G401.6 (cell line): ENCODE data around the gene GABARAPL2.
A peak's percentile ranks its signal among the peaks of the same experiment; 100 is the strongest.

Experiments
- FAIRE-seq: peaks from 2 replicates; lab custom pipeline; 2012; peaks lifted over from hg19 to GRCh38; lab: Jason Lieb, UNC

GABARAPL2 gene

DNA sequence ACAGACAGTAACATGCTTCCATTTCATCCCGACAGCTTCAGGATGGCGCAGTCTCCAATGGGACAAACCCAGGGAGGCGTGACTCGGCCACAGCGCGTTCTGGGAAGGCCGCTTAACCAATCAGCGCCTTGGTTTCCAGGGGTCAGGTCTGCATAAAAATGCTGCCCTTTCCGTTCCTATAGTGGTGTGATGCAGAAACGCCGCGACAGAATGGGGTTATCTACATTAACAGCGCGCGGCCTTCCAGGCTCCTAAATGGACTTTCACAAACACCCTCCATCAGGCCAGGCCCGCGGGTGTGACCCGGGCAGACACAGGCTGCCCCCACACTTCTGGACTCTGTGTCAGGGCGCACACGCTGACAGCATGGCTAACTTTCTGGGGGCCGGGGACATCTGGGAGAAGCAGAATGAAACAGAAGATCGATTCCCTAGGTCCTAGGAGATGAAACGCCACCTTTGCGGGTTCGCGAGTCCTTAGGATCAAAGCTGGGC is 10.9 kb upstream of the GABARAPL2 start:
- peak; percentile 98 for FAIRE-seq

GRCh38 chr16:75555707-75556430 is 10.3 kb upstream of the GABARAPL2 start, which contains the start of gene TMEM231:
Gene TMEM231 (minus strand): TSS chr16:75556252. CDS start chr16:75556209, 43 bp downstream.
- FAIRE-seq: peak; percentile 97

DNA sequence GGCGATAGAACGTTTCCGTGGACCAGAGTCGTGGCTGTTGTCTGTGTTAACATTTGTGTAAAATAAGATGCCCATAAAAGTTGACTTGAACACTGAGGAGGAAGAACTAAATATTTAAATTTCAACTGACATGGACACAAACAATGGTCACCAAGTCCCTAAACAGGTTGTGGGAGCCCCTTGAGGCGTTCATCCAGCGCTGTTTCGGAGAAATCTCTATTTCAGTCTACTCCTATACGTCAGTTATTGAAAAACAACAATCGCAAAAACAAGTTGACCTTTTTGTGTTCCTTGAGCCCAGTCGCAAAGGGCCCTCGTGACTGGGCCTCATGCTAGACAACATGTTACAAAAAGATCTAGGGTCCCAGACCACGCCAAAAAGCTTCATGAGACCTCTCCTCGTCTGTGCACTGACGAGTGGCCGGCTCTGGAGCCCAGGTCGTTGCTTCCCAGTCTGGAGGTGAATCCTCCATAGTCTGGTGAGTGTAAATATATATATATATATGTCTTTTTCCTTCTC is 9.7 kb upstream of the GABARAPL2 start:
- no peak for FAIRE-seq

GRCh38 chr16:75558846-75559401 is 7.3 kb upstream of the GABARAPL2 start:
- FAIRE-seq: no peak

DNA sequence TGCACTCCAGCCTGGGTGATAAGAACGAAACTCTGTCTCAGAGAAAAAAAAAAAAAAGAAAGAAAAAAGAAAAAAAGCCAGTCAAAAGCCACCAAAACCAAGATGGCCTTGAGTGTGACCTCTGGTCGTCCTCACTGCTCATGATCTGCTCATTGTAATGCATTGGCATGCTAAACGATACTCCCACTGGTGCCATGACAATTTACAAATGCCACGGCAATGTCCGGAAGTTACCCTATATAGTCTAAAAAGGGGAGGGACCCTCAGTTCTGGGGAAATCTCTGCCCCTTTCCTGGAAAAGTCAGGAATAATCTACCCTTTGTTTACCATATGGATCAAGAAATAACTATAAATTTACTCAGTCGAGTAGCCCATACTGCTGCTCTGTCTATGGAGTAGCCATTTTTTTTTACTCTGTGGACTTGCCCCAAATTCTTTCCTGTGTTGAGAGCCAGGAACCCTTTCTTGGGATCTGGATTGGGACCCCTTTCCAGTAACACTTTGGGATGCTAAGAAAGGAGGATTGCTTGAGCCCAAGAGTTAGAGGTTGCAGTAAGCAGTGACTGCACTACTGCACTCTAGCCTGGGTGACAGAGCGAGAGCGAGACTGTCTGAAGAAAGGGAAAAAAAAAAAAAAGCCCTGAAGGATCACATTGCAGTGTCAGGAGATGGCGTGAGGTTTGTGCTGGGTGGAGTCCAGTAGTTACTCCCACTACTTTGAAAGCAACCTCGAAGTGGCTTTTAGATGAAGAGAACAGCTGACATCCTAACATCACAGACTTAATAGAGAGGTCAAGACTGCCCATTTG is 6.4 kb upstream of the GABARAPL2 start:
- no peak for FAIRE-seq

DNA sequence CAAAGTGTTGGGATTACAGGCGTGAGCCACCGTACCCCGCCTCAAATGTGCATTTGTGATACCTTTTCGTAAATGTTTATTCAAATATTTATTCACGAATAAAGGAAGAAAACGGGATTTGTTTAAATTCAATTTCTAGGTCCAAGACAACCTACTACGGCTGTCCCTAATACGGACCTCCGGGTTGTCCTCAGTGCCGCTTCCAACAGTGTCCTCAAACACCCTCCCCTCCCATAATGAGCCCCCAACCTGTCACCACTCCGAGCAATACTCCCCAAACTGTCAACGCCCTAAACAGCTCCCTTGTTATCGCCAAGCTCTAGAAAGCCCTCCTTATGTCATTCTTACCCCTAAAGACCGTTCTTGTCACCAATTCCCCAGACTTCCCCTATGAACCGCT is 539 bp upstream of the GABARAPL2 start:
- FAIRE-seq: no peak

GRCh38 chr16:75566758-75567255 is 628 bp downstream of the GABARAPL2 start:
- FAIRE-seq: no peak

DNA sequence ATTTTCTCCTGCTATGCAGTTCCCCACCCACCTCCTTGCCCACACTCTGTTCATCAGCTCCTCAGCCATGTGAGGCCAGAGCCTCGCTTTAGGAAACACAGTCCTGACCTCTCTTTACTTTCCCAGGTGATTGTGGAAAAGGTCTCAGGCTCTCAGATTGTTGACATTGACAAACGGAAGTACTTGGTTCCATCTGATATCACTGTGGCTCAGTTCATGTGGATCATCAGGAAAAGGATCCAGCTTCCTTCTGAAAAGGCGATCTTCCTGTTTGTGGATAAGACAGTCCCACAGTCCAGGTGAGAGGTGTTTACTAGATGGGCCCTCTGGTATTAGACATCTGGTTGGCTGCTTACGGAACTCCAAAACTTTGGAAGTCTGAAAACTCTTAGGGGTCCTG is 1.7 kb downstream of the GABARAPL2 start:
- FAIRE-seq: no peak

DNA sequence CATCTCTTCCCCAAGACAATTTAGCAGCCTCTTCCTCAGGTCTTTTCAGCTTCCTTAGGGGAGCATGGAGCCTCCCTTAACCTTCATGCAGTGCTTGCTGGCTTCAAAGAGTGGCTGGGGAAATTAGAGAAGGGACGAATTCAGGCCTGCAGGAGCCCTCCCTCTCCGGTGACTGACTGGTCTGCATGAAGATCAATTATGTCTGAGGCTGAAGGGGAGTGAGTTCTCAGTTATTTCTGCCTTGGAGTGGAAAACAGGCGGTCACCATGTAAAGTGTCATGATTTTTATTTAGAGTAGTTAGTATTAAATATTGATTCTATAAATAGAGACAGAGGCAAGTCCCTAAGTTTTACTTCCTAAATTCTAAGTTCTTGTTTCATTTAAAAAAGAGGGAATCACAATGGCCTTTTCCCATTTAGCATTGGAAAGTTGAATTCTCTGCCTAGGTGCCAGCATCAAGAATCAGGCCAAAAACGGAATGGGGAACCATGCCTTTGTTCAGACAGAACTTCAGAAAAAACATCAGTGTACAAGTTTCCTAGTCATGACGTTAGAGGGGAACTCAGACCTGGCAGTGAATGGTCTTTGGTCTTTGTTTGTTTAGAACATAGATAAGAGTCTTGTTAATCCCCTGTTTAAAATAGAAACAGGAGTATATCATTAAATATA is 4.4 kb downstream of the GABARAPL2 start:
- no peak for FAIRE-seq

DNA sequence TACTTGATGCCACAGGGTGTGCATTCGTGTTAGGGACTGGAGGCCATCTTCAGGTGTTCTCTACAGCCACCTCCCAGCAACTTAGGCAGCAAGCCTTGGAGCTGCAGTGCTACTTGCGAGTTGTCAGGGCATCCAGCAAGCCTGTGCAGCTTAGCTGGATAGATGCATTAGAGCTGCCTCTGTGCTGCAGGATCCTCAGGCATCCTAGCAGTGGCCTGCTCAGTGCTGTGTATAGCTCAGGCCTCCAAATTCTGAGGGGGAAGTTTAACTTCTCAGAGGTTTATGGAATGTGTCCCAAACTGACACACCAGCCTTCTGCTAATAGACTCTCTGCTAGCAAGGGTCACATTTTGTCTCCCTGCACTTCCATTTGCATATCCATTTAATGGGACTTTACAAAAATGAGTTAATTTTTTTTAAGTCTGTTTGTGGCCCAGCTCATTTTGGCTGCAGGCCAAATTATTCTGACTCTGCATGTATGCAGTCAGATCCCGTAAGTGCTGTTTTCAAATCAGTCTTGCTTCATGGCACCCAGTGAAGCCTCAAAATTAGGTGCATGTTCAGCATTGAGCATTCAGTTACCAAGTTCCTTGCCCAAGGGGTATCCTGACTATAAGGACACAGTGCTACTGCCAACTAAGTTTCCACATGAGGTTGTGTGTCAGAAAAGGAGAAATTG is 6.8 kb downstream of the GABARAPL2 start:
- no peak for FAIRE-seq

GRCh38 chr16:75573955-75574354 is 7.8 kb downstream of the GABARAPL2 start:
- no peak for FAIRE-seq

DNA sequence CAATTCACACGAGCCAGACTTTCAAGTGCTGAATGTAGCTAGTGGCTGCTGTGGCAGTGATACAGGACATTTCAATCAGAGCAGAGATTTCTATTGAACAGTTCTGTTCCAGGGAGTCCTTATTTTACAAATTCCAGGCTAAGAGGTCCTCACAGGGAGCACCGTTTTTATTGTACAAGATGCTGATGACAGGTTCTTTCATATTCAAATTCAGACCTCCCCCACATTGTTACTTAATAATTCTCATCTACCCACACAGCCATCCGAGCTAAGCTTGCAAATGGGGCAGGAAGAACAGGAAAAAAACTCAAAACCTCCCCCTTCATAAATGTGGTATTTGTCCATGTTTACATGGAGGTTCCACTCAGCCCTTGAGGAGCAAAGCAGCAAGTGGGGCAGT is 9.8 kb downstream of the GABARAPL2 start:
- FAIRE-seq: no peak

GRCh38 chr16:75576384-75576811 is 10.2 kb downstream of the GABARAPL2 start:
- FAIRE-seq: no peak

DNA sequence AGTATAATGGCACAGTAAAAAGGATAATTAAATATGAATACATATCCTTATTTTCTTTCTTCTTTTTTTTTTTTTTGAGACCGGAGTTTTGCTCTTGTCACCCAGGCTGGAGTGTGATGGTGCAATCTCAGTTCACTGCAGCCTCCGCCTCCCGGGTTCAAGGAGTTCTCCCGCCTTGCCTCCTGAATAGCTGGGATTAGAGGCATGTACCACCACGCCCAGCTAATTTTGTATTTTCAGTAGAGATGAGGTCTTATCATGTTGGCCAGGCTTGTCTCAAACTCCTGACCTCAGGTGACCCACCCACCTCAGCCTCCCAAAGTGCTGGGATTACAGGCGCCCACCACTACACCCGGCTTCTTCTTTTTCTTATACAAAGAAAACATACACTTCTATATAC is 12.0 kb downstream of the GABARAPL2 start:
- FAIRE-seq: no peak

DNA sequence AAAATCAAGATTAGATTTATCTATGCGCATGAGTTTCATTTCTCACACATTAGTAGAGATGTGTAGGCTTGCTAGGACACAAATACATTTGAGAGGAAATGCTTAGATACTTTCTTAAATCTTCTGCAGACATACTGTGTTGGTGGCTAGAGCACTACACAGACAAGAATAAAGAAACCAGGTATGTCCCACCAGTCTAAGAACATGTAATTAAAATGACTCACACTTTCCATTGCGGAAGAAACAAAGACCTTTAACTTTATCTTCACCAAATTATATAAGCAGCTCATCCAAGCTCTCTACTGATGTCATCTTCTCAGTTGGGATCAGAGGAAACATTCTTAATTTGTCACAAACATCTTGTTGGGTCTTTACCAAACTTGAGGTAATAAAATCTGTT is 12.5 kb downstream of the GABARAPL2 start:
- FAIRE-seq: no peak

DNA sequence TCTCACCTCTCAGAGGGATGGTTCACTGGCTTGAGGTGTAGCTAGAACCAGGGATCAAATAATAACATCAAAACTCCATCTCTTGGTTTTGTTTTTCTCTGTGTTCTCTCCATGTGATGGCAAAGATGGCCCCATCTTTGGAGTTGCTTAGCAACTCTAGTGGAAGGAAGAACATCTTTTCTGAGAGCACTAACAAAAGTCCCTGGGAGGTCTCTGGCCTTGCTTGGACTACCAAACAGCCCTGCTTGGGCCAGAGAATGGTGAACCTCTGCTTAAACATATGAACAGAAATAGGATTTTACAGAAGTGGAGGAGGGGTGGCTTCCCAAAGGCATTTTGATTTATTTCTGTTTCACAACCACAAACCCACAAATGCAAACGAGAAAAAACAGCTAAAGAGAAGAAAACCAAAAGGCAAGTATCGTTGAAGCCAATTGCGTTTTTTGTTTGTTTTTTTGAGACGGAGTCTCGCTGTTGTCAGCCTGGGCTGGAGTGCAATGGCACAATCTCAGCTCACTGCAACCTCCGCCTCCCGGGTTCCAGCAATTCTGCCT is 13.2 kb downstream of the GABARAPL2 start:
- FAIRE-seq: no peak

DNA sequence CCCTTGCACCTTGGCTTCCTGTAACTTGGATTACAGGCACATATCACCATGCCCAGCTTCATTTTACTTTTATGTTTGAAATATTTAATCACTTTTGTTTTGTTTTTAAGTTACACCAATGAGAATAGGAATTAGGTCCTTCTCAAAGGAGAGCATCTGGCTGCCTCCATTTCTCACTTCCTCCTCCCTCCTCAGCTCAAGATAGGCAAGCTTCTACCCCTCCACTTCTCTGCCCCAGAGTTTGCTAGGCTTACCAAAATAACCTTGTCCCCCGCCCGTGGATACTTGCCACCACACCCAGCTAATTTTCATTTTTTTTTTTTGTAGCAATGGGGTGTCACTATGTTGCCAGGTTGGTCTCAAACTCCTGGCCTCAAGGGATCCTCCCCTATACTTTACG is 17.9 kb downstream of the GABARAPL2 start:
- no peak for FAIRE-seq

DNA sequence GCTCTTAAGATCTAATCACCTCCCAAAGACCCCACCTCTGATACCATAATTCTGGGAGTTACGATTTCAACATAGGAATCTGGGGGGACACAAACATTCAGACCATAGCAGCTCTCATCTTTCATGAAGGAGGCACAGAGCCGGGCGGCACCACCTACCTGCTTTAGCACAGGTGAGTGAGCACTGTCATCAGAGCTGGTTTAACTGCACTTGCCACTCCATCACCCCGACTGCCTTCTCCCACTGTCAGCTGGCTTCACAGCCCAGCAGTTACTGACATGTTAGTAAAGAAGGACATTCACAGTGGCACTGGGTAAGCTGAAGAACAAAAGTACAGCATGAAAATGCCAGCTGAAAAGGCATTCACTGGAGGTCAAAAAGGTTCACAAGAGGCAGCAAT is 22.5 kb downstream of the GABARAPL2 start:
- FAIRE-seq: no peak

DNA sequence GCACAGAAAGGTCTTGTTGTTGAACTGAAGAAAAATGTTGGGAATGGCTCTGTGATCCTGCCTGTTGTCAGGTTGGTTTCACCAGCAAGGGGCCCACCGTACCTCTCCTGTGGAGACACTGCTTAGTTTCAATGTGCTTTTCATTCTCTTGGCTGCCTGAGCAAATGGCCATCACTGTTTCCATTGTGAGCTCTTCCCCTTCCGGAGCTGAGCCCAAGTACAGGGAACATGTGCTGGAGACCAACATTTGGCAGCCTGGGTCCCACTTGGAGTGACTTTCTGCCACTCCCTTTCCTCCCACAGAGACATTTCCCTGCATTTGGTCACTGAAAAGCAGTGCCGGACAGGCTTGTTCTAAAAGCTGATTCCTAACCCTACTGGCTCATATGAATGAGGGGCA is 23.1 kb downstream of the GABARAPL2 start:
- no peak for FAIRE-seq

DNA sequence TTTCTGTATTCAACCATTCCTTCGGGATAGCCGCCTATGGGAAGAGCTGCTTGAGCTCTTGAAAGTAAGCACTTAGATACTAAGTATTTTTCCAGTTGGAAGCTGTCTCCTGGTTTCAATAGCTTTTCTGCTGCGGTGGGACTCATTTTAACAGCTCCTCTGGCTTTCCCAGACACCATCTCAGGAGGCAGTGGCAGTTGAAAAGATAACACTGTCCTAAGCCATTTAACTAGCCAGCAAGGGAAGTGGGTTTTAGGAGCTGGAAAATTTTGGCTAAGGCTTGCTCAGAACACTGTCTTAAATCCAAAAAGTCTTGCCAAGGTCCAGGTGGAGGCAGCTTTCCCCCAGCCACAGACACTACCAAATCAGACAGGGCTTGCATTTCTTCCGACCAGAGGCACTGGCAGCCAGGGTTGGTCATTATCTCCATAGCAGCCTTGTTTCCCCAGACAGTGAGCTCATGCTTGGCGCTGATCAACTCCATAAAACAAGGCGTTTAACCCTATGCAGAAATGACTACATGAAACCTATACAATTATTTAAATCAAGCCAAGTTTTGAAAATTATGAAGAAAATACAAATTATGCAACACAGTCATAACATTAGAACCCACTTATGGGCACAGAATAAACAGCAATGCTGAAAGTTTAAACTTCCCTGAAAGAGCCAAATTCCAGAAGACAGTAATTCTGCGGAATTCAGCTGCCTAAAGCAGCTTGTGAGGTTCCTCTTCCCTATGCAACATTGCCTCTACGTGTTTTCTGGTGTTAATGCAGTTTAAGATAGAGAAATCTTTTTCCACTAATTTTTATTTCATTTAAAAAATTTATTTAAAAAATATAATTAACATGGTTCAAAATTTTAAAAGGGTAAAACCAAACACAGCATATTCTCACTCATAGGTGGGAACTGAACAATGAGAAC is 25.0 kb downstream of the GABARAPL2 start:
- no peak for FAIRE-seq
